GM23248 (cell line): Measurements from ENCODE around the gene THSD4. TPM values are rescaled to one million over a fixed set of nuclear protein-coding genes. Genes with fewer than 3 reads are reported as not detected.
A peak's percentile ranks its signal among the peaks of the same experiment; 100 is the strongest.

Source experiments
- DNase-seq: peaks from one replicate; pipeline ENCODE4 v3.0.0-alpha.2; 2015
- H2AFZ ChIP-seq: fragments of 200-600 bp; sonication (generic); 2 replicates; pipeline ENCODE4 v1.6.1; 2016; ENCODE audit warnings: antibody characterized with exemption
- H3F3A ChIP-seq: fragments of 200-600 bp; sonication (generic); 2 replicates; pipeline ENCODE4 v1.6.1; 2016; ENCODE audit warnings: mild to moderate bottlenecking, antibody characterized with exemption, mixed run types; ENCODE audit not compliant: insufficient read depth
- H3K27ac ChIP-seq: fragments of 200-600 bp; sonication (generic); 2 replicates; pipeline ENCODE4 v1.5.1; 2016; ENCODE audit warnings: mild to moderate bottlenecking
- H3K27me3 ChIP-seq: fragments of 200-600 bp; sonication (generic); replicated peaks from 2 replicates; pipeline ENCODE4 v1.6.1; 2016; ENCODE audit warnings: mild to moderate bottlenecking; ENCODE audit not compliant: insufficient read depth
- H3K36me3 ChIP-seq: fragments of 200-600 bp; sonication (generic); 2 replicates; pipeline ENCODE4 v1.6.1; 2016; ENCODE audit warnings: low read depth, mild to moderate bottlenecking
- H3K4me1 ChIP-seq: fragments of 200-600 bp; sonication (generic); 2 replicates; pipeline ENCODE4 v1.6.1; 2016; ENCODE audit warnings: mild to moderate bottlenecking; ENCODE audit not compliant: insufficient read depth
- H3K4me2 ChIP-seq: fragments of 200-600 bp; sonication (generic); one replicate; pipeline ENCODE4 v1.6.1; 2016; ENCODE audit warnings: mild to moderate bottlenecking; ENCODE audit not compliant: unreplicated experiment
- H3K4me3 ChIP-seq: fragments of 200-600 bp; sonication (generic); 2 replicates; pipeline ENCODE4 v1.5.1; 2016; ENCODE audit warnings: mild to moderate bottlenecking
- H3K79me2 ChIP-seq: fragments of 200-600 bp; sonication (generic); 2 replicates; pipeline ENCODE4 v1.6.1; 2016; ENCODE audit warnings: mild to moderate bottlenecking; ENCODE audit not compliant: insufficient read depth
- H3K9ac ChIP-seq: fragments of 200-600 bp; sonication (generic); 2 replicates; pipeline ENCODE4 v1.6.1; 2016; ENCODE audit warnings: mild to moderate bottlenecking
- H3K9me2 ChIP-seq: fragments of 200-600 bp; sonication (generic); 2 replicates; pipeline ENCODE4 v1.6.1; 2016; ENCODE audit warnings: mixed run types, mild to moderate bottlenecking, moderate library complexity; ENCODE audit not compliant: insufficient read depth
- H3K9me3 ChIP-seq: fragments of 200-600 bp; sonication (generic); one replicate; pipeline ENCODE4 v1.6.1; 2017; ENCODE audit warnings: low read depth
- H4K20me1 ChIP-seq: fragments of 200-600 bp; sonication (generic); 2 replicates; pipeline ENCODE4 v1.6.0; 2016; ENCODE audit not compliant: insufficient read depth
- EZH2 ChIP-seq: fragments of 200-600 bp; sonication (generic); IDR thresholded peaks from 2 replicates; pipeline ENCODE4 v1.6.1; 2018; ENCODE audit warnings: antibody characterized with exemption, mild to moderate bottlenecking; ENCODE audit not compliant: insufficient read depth, poor library complexity, severe bottlenecking
- EZH2phosphoT487 ChIP-seq: fragments of 200-600 bp; sonication (generic); IDR thresholded peaks from 2 replicates; pipeline ENCODE4 v1.6.1; 2018; ENCODE audit warnings: antibody characterized with exemption, moderate library complexity, mild to moderate bottlenecking, low read depth; ENCODE audit not compliant: insufficient read depth
- WGBS, 2 experiments: methylation state at CpG; one replicate each; pipeline ENCODE4 v1.1.6; 2015 to 2017; ENCODE audit warnings: low lambda C conversion rate in 2 of 2, low coverage in 1 of 2; ENCODE audit errors: missing lambda C conversion rate in 2 of 2; 5-methylcytosine and 5-hydroxymethylcytosine counted together
- in situ Hi-C: fragments of 300-500 bp; cut with MboI; formaldehyde crosslinking; loops from 2 replicates; pipeline ENCODE4 v1.15.0; 2020
- polyA plus RNA-seq: library from polyadenylated mRNA; unstranded; fragments of >200 nt; fragmentation: Nextera tagmentation; extraction: Ambion mirVana; gene quantifications from 2 replicates; pipeline ENCODE4 v1.2.1, GENCODE V29; 2016
- total RNA-seq: library from RNA; depleted of rRNA; stranded (reverse); fragments of >200 nt; shearing (Covaris generic); gene quantifications from 2 replicates; pipeline ENCODE4 v1.2.3, GENCODE V29; 2014

Gene THSD4
- total and polyA plus RNA-seq, 2 experiments from 2014 or later, result 14.2 to 58.9 TPM

DNA sequence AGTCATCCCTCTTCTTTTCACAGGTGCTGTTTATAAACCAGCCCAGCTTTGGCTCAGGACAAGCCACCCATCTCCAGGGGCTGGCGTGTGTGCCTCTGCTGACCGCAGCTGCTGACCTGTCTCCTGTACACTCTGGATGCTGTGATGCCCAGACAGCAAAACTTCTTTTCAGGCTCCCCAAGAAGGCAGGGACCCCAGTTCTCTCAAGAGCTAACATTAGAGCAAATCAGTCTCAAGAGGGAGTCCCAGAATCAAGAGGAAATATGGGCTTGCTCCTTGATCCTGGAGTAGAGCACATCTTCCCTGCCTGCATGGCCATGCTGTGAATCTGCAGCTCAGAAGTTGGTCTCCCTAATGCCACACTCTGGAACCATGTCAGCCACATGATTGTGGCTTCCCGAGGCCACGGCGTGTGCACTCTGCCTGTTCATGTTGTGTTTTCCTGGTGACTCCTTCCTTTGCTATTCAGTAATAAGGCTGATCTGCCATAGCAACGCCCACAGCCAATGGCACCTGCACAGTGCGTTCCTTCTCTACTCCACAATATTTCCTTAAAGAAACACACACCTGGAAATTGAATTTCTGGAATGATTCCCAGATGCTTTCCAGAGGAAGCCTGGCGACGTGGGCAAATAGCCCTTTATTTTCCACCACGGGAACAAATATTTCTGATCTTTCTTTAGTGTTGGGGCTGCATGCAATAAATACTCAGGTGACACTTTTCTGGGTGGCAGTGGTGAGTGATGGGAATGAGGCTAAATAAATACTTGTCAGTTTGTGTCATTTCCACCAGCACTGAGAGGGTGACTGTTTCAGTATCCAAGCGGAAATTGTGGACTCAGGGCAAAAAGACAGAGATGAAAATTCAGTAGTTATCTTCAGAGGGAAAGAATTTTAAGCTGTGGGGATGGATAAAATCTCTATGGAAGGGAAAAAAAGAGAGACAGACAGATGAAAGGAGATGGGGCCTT, 21.9 kb upstream of the THSD4 start:
- Histone ChIP-seq H3K27me3 (no peaks in the 10 kb centered on the region), H3K4me3 (no peak overlapping the region), H3K9ac (no peak overlapping the region), H3K9me2 (no peaks in the 10 kb centered on the region), H3F3A (peaks cover 19% of the 10 kb centered on the region; the same call in 1 of the 2 replicates), H3K4me1 (peaks cover 31% of the 10 kb centered on the region), H3K27ac (0 out of 2 replicates have a peak overlapping the region, but pooled peaks have one; percentile 13), H3K79me2 (no peaks in the 10 kb centered on the region), H3K9me3 (no peaks in the 10 kb centered on the region), H3K36me3 (no peaks in the 10 kb centered on the region), H2AFZ (no peak overlapping the region), H4K20me1 (no peaks in the 10 kb centered on the region), H3K4me2 (peak overlapping the region; percentile 28)
- peak; percentile 85 for DNase-seq
- no peak for TF ChIP-seq EZH2
- TF ChIP-seq EZH2phosphoT487, result no peak
- in situ Hi-C loops, result no loop called here
- 44 to 46% methylated on average over 11 of the region's 11 CpGs for WGBS, 2 experiments

DNA sequence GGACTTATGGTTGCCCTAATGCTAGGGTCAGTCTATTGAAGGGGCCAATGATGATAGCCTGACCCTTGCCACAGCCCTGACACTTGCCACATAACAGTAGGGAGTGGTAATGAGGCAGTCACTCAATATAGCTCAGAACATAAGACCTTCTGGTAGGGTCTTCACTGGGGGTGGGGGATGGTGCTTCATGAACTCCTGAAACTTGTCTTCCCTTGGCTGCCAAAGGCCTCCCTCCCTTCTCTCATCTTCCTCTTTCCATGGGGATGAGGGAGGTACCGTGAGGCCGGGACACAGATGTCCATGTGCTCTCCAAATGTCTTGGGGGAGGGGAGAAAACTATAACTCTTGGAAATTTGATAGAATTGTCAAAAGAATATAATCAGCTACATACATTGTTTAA, 21.1 kb upstream of the THSD4 start:
- Histone ChIP-seq H3K36me3 (no peaks in the 10 kb centered on the region), H3K4me1 (peaks cover 31% of the 10 kb centered on the region), H3K9ac (no peak overlapping the region), H3F3A (peaks cover 19% of the 10 kb centered on the region; the same call in 1 of the 2 replicates), H4K20me1 (no peaks in the 10 kb centered on the region), H3K79me2 (no peaks in the 10 kb centered on the region), H3K9me3 (no peaks in the 10 kb centered on the region), H3K4me3 (no peak overlapping the region), H3K9me2 (no peaks in the 10 kb centered on the region), H3K27ac (no peak overlapping the region), H2AFZ (no peak overlapping the region), H3K4me2 (no peak overlapping the region), H3K27me3 (no peaks in the 10 kb centered on the region)
- 63 to 75% methylated on average over 2 of the region's 2 CpGs for WGBS, 2 experiments
- TF ChIP-seq EZH2phosphoT487 (no peak), EZH2 (no peak)
- DNase-seq, result no peak
- in situ Hi-C loops, result no loop called here

DNA sequence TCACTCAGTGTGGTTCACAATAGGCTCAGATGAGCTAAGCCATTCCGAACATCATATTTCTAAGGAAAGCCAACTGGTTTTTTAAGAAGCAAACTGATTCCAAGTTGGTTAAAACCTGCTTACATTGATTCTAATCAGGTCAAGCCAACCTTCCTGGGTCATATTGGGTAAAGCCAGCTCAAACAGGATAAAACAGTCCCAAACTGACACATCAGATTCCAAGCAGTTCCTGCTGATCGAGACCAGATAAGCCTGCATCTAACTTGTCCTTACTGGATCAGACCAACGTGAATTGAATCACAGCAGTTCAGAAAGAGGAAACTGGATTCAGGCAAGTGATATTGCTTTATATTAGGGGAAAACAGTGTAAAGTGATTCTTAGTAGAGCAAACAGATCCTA, 18.6 kb upstream of the THSD4 start:
- Histone ChIP-seq H3K4me2 (peak overlapping the region; percentile 5), H3K9me3 (no peaks in the 10 kb centered on the region), H3K27ac (peak overlapping the region; percentile 41), H2AFZ (peak overlapping the region; percentile 63), H3K79me2 (no peaks in the 10 kb centered on the region), H3K27me3 (no peaks in the 10 kb centered on the region), H4K20me1 (no peaks in the 10 kb centered on the region), H3F3A (peaks cover 19% of the 10 kb centered on the region; the same call in 1 of the 2 replicates), H3K9me2 (no peaks in the 10 kb centered on the region), H3K36me3 (no peaks in the 10 kb centered on the region), H3K4me1 (peaks cover 30% of the 10 kb centered on the region), H3K9ac (peak overlapping the region; percentile 58), H3K4me3 (no peak overlapping the region)
- 54 to 57% methylated on average over 3 of the region's 3 CpGs for WGBS, 2 experiments
- TF ChIP-seq EZH2 (no peak), EZH2phosphoT487 (no peak)
- in situ Hi-C loops, result no loop called here
- peak; percentile 60 for DNase-seq

DNA sequence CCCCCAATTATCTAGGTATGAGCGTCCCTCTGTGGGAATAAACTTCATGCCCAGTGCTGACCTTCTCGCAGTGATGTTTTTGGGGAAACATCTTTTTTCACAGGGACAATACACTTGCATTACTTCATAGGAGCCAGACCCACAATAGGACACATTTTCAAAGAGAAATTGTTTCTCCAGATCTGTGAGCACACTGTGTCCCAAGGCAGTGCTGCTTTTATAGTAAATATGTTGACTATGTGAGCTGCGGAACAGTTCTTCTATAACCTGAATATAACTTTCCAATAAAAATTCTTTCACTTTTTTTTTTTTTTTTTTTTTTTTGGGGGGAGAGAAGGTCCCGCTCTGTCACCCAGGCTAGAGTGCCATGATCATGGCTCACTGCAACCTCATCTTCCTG, 17.4 kb upstream of the THSD4 start:
- H3K9me3 ChIP-seq, result no peaks in the 10 kb centered on the region
- no peaks in the 10 kb centered on the region for H4K20me1 ChIP-seq
- H2AFZ ChIP-seq, result no peak overlapping the region
- no peak overlapping the region for H3K4me2 ChIP-seq
- 96% methylated on average over 4 of the region's 4 CpGs for whole genome bisulfite sequencing, 2 experiments
- peaks cover 30% of the 10 kb centered on the region for H3K4me1 ChIP-seq
- no peaks in the 10 kb centered on the region for H3K79me2 ChIP-seq
- H3K9me2 ChIP-seq, result no peaks in the 10 kb centered on the region
- H3K4me3 ChIP-seq, result no peak overlapping the region
- H3K27ac ChIP-seq, result no peak overlapping the region
- peaks cover 19% of the 10 kb centered on the region; the same call in 1 of the 2 replicates for H3F3A ChIP-seq
- no peaks in the 10 kb centered on the region for H3K27me3 ChIP-seq
- DNase-seq, result no peak
- TF ChIP-seq EZH2 (no peak), EZH2phosphoT487 (no peak)
- no peak overlapping the region for H3K9ac ChIP-seq
- in situ Hi-C loops, result no loop called here
- no peaks in the 10 kb centered on the region for H3K36me3 ChIP-seq
